Measurements from ENCODE around the gene NLN.

GRCh38 chr5:65742565-65743231, 20.7 kb downstream of the NLN start:
- TF ChIP-seq CTCF (conservative IDR thresholded peaks at IDR 0.05; ENCODE audit: low read length) (peak; percentile 82), EZH2phosphoT487 (IDR thresholded peaks at IDR 0.05; ENCODE audit: borderline replicate concordance) (no peak)
